K562 (cell line): Measurements from ENCODE around the gene CHCHD4. TPM values are rescaled to one million over a fixed set of nuclear protein-coding genes. Genes with fewer than 3 reads are reported as not detected.

Source experiments
- ATAC-seq: fragments of 200-7000 bp; cut with Tn5 transposase; 3 replicates; pipeline ENCODE4 v1.9.1; 2020; ENCODE audit warnings: moderate library complexity
- BruUV-seq: library from RNA; stranded (reverse); fragments of 400-500 nt; replicated peaks from 2 replicates; lab custom pipeline; 2021; lab: Mats Ljungman, UMichigan
- CTCF ChIA-PET: fragments of 300-600 bp; formaldehyde crosslinking; extraction: SDS; loops from one replicate; lab custom pipeline; 2021; ENCODE audit warnings: low intra/inter-chr PET ratio; lab: Yijun Ruan, JAX
- POLR2A ChIA-PET: fragments of 300-600, 350-650 bp; sonication (Branson Sonifier 250); formaldehyde crosslinking; extraction: SDS; loops from one replicate; lab custom pipeline; 2021; ENCODE audit warnings: antibody characterized with exemption, inconsistent platforms; lab: Yijun Ruan, JAX
- DNase-seq, 4 experiments: peaks; one replicate each; pipeline versions ENCODE4 v3.0.0 to v3.0.0-alpha.2; 2011 to 2018; ENCODE audit warnings: low spot score in 3 of 4, mixed read lengths in 3 of 4; ENCODE audit errors: extremely low read depth in 1 of 4
- FAIRE-seq: peaks from 2 replicates; lab custom pipeline; 2011; peaks lifted over from hg19 to GRCh38; lab: Jason Lieb, UNC
- H2AFZ ChIP-seq: 2 replicates; pipeline ENCODE4 v1.6.0; 2011; ENCODE audit warnings: low read depth, low read length, control low read depth, inconsistent platforms
- H3K27ac ChIP-seq: fragments of 200-600 bp; 3 replicates; pipeline ENCODE4 v1.8.0; 2011; ENCODE audit warnings: low read depth, mild to moderate bottlenecking, control low read depth, inconsistent platforms, low read length, moderate library complexity, mixed read lengths; ENCODE audit errors: extremely low read depth
- H3K27me3 ChIP-seq, 2 experiments: fragments of 300-600 bp in 1 of 2; 2 replicates in 1 of 2; 3 replicates in 1 of 2; pipeline versions ENCODE4 v1.6.0 to v1.8.0; 2011; ENCODE audit warnings: inconsistent platforms in 2 of 2, low read length in 2 of 2, mild to moderate bottlenecking in 1 of 2, mixed read lengths in 1 of 2, moderate library complexity in 1 of 2; ENCODE audit not compliant: control insufficient read depth in 2 of 2, insufficient read depth in 2 of 2
- H3K36me3 ChIP-seq: fragments of 300-600 bp; 3 replicates; pipeline ENCODE4 v1.8.0; 2011; ENCODE audit warnings: mild to moderate bottlenecking, low read length, inconsistent platforms; ENCODE audit not compliant: control insufficient read depth, insufficient read depth
- H3K4me1 ChIP-seq, 2 experiments: fragments of 200-600 bp in 1 of 2; replicated peaks in 1 of 2; 2 replicates in 1 of 2; 3 replicates in 1 of 2; pipeline versions ENCODE4 v1.5.1 to v1.8.0; 2011; ENCODE audit warnings: inconsistent platforms in 2 of 2, low read length in 2 of 2, mild to moderate bottlenecking in 1 of 2, mixed read lengths in 1 of 2, moderate library complexity in 1 of 2; ENCODE audit not compliant: control insufficient read depth in 2 of 2, insufficient read depth in 2 of 2
- H3K4me2 ChIP-seq: 2 replicates; pipeline ENCODE4 v1.6.1; 2011; ENCODE audit warnings: low read length, control low read depth, inconsistent platforms, mixed read lengths; ENCODE audit not compliant: insufficient read depth
- H3K4me3 ChIP-seq: fragments of 200-600 bp; sonication (generic), shearing (Covaris generic); 2 replicates; pipeline ENCODE4 v1.5.1; 2016; ENCODE audit warnings: control low read depth, inconsistent platforms
- H3K79me2 ChIP-seq: fragments of 200-600 bp; 3 replicates; pipeline ENCODE4 v1.8.0; 2011; ENCODE audit warnings: low read length, inconsistent platforms; ENCODE audit not compliant: control insufficient read depth, insufficient read depth
- H3K9ac ChIP-seq, 2 experiments: 2 replicates each; pipeline versions ENCODE4 v1.6.0 to v1.6.1; 2011; ENCODE audit warnings: low read depth in 2 of 2, low read length in 2 of 2, control low read depth in 1 of 2, inconsistent platforms in 1 of 2, mild to moderate bottlenecking in 1 of 2, mixed read lengths in 1 of 2; ENCODE audit not compliant: insufficient read depth in 1 of 2
- H3K9me1 ChIP-seq: one replicate; pipeline ENCODE4 v1.6.0; 2011; ENCODE audit warnings: inconsistent platforms, mild to moderate bottlenecking, low read length, moderate library complexity; ENCODE audit not compliant: control insufficient read depth, insufficient read depth
- H3K9me3 ChIP-seq: replicated peaks from 2 replicates; pipeline ENCODE4 v1.5.1; 2011; ENCODE audit warnings: low read depth, low read length, inconsistent platforms; ENCODE audit not compliant: control insufficient read depth, insufficient read depth
- H4K20me1 ChIP-seq: replicated peaks from 2 replicates; pipeline ENCODE4 v1.6.1; 2011; ENCODE audit warnings: low read length, inconsistent platforms, mixed read lengths; ENCODE audit not compliant: control insufficient read depth, insufficient read depth
- CEBPB ChIP-seq: fragments of 450-650 bp; IDR thresholded peaks from 2 replicates; pipeline ENCODE4 v1.6.1; 2016; ENCODE audit warnings: missing genetic modification characterization, missing compliant biosample characterization
- FOXA1 ChIP-seq: fragments of 450-650 bp; IDR thresholded peaks from 2 replicates; pipeline ENCODE4 v1.6.1; 2016; ENCODE audit warnings: mild to moderate bottlenecking, borderline replicate concordance
- GABPB1 ChIP-seq: sonication (generic); formaldehyde crosslinking; IDR thresholded peaks from 2 replicates; pipeline ENCODE4 v1.8.0; 2022; ENCODE audit warnings: mild to moderate bottlenecking, missing genetic modification reagents
- HDAC3 ChIP-seq: fragments of 450-650 bp; IDR thresholded peaks from 2 replicates; pipeline ENCODE4 v1.6.1; 2018; ENCODE audit warnings: borderline replicate concordance, mild to moderate bottlenecking, moderate library complexity; ENCODE audit not compliant: partially characterized antibody
- HNRNPL ChIP-seq: fragments of 200-400 bp; formaldehyde crosslinking; IDR thresholded peaks from 2 replicates; pipeline ENCODE4 v1.6.1; 2017; ENCODE audit warnings: low read depth, mild to moderate bottlenecking, low read length
- KDM2B ChIP-seq: fragments of 250-450 bp; sonication (Bioruptor Pico); IDR thresholded peaks from 2 replicates; pipeline ENCODE4 v1.8.0; 2021; ENCODE audit warnings: mild to moderate bottlenecking, moderate library complexity
- MYBL2 ChIP-seq, 2 experiments: fragments of 450-650 bp in 1 of 2; sonication (generic) in 1 of 2; formaldehyde crosslinking in 1 of 2; IDR thresholded peaks; 2 replicates each; pipeline versions ENCODE4 v1.6.1 to v1.8.1; 2017 to 2022; ENCODE audit warnings: borderline replicate concordance in 1 of 2, inconsistent platforms in 1 of 2, low read depth in 1 of 2, mild to moderate bottlenecking in 1 of 2, missing genetic modification reagents in 1 of 2, moderate library complexity in 1 of 2
- POLR2B ChIP-seq: fragments of 450-650 bp; IDR thresholded peaks from 2 replicates; pipeline ENCODE4 v1.6.1; 2018; ENCODE audit warnings: low read depth; ENCODE audit not compliant: partially characterized antibody
- PTBP1 ChIP-seq: fragments of 200-400 bp; formaldehyde crosslinking; IDR thresholded peaks from 2 replicates; pipeline ENCODE4 v1.6.1; 2017; ENCODE audit warnings: low read depth, low read length
- PTRF ChIP-seq: fragments of 450-650 bp; IDR thresholded peaks from 2 replicates; pipeline ENCODE4 v1.6.1; 2016; ENCODE audit warnings: mild to moderate bottlenecking, missing genetic modification characterization, missing compliant biosample characterization
- RBM14 ChIP-seq: fragments of 200-400 bp; formaldehyde crosslinking; IDR thresholded peaks from 2 replicates; pipeline ENCODE4 v1.6.1; 2018; ENCODE audit warnings: low read depth, mild to moderate bottlenecking, low read length, moderate library complexity, borderline replicate concordance; ENCODE audit not compliant: insufficient read depth
- SMAD2 ChIP-seq: fragments of 150-350 bp; IDR thresholded peaks from 2 replicates; pipeline ENCODE4 v1.6.1; 2014; ENCODE audit warnings: low read depth, mild to moderate bottlenecking, low read length
- ZC3H11A ChIP-seq: IDR thresholded peaks from 2 replicates; pipeline ENCODE4 v1.6.1; 2012; ENCODE audit warnings: low read depth, low read length, improper control_type of control experiment
- ZNF384 ChIP-seq: IDR thresholded peaks from 2 replicates; pipeline ENCODE4 v1.6.1; 2012; ENCODE audit warnings: low read depth, low read length, improper control_type of control experiment
- ZNF830 ChIP-seq: fragments of 250-450 bp; sonication (Bioruptor Pico); IDR thresholded peaks from 2 replicates; pipeline ENCODE4 v1.5.0; 2021; ENCODE audit warnings: mild to moderate bottlenecking
- WGBS: fragments of 100-300 bp; shearing (Covaris generic); methylation state at CpG from one replicate; pipeline ENCODE4 v1.1.6; 2016; ENCODE audit warnings: low coverage, mixed read lengths; ENCODE audit not compliant: insufficient coverage; ENCODE audit errors: missing lambda C conversion rate; 5-methylcytosine and 5-hydroxymethylcytosine counted together
- in situ Hi-C: fragments of 300-500 bp; cut with MboI; formaldehyde crosslinking; loops from 4 replicates; pipeline ENCODE4 v1.15.0; 2018; ENCODE audit warnings: inconsistent platforms, mixed read lengths
- intact Hi-C: fragments of 100-400 bp; cut with micrococcal nuclease; formaldehyde crosslinking; loops from 2 replicates; pipeline ENCODE4 v1.14.2; 2022
- polyA plus RNA-seq, 8 experiments: library from polyadenylated mRNA; depleted of rRNA in 4 of 8; stranded (reverse) in 5 of 8; unstranded in 3 of 8; fragments of >200 nt; fragmentation: Nextera tagmentation in 2 of 8; fragmentation: Illumina TruSeq in 1 of 8; extraction: Ambion mirVana in 2 of 8; extraction: Trizol in 1 of 8; gene quantifications; 2 replicates each; pipeline versions ENCODE4 v1.2.1 to v1.2.3, GENCODE V29; 2011 to 2014; ENCODE audit warnings: inconsistent platforms in 1 of 8, missing spikeins in 1 of 8
- total RNA-seq, 7 experiments: library from RNA; depleted of rRNA in 6 of 7; stranded (reverse); fragments of >200 nt in 6 of 7; fragmentation: Illumina TruSeq in 2 of 7; extraction: Trizol in 2 of 7; gene quantifications; 2 replicates each; pipeline versions ENCODE4 v1.2.1 to v1.2.3, GENCODE V29; 2011 to 2021; ENCODE audit warnings: low replicate concordance in 1 of 7
- TF ChIP-seq, protein P1 (sequence below): fragments of 250-450 bp; sonication (Bioruptor Pico); IDR thresholded peaks from 2 replicates; pipeline ENCODE4 v1.4.0; 2020; ENCODE audit warnings: mild to moderate bottlenecking
- TF ChIP-seq, protein P2 (sequence below): fragments of 450-650 bp; formaldehyde crosslinking; IDR thresholded peaks from 2 replicates; pipeline ENCODE4 v1.4.0; 2020; ENCODE audit warnings: mild to moderate bottlenecking

CHCHD4 gene
- total and polyA plus RNA-seq, 9 of the 15 experiments (the other 6 are each of a cell fraction or from before 2014, with no cell fraction given), result 55.4 to 225 (median 77.2) TPM

DNA sequence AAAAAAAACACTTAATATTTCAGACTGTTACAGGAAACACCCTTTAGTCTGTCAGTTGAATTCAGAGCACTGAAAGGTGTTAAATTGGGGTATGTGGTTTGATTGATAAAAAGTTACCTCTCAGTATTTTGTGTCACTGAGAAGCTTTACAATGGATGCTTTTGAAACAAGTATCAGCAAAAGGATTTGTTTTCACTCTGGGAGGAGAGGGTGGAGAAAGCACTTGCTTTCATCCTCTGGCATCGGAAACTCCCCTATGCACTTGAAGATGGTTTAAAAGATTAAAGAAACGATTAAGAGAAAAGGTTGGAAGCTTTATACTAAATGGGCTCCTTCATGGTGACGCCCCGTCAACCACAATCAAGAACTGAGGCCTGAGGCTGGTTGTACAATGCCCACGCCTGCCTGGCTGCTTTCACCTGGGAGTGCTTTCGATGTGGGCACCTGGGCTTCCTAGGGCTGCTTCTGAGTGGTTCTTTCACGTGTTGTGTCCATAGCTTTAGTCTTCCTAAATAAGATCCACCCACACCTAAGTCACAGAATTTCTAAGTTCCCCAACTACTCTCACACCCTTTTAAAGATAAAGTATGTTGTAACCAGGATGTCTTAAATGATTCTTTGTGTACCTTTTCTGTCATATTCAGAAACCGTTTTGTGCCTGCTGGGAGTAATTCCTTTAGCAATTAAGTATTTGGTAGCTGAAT, 18.0 kb upstream of the CHCHD4 start:
- intact Hi-C loops, result no loop called here

More for the DNA sequence above, 18.0 kb upstream of the CHCHD4 start:
- Histone ChIP-seq H3K79me2 (no peaks in the 10 kb centered on the region), H3K4me2 (no peak overlapping the region), H3K4me1 (peaks cover 13 to 14% of the 10 kb centered on the region in 2 experiments), H3K27me3 (no peaks in the 10 kb centered on the region), H3K4me3 (no peak overlapping the region), H3K9me3 (no peaks in the 10 kb centered on the region), H2AFZ (no peak overlapping the region), H3K36me3 (peaks cover 71% of the 10 kb centered on the region; the same call in 2 of the 3 replicates), H3K9ac (no peak overlapping the region), H4K20me1 (no peaks in the 10 kb centered on the region), H3K9me1 (no peaks in the 10 kb centered on the region), H3K27ac (no peak overlapping the region)
- CTCF ChIA-PET, result interaction anchor here (1.3 kb wide), 1 partner anchor 61 kb away, joined by 4 read pairs; no protein-coding TSS in a partner anchor
- no peak for DNase-seq
- BruUV-seq, result TSS peak; percentile 47
- TF ChIP-seq PTRF (tag) (no peak), ZC3H11A (no peak), POLR2B (no peak), RBM14 (no peak), GABPB1 (CRISPR knock-in tag) (no peak), MYBL2 (IDR thresholded peaks at IDR 0.05; ENCODE audit: low read depth) (no peak), MYBL2 (CRISPR knock-in tag; IDR thresholded peaks at IDR 0.05; ENCODE audit: borderline replicate concordance) (no peak), SMAD2 (no peak), ZNF384 (no peak), HNRNPL (no peak), PTBP1 (no peak), HDAC3 (no peak), ZNF830 (CRISPR knock-in tag) (no peak), FOXA1 (no peak), KDM2B (CRISPR knock-in tag) (no peak), CEBPB (tag) (no peak)
- TF ChIP-seq, protein P1, sequence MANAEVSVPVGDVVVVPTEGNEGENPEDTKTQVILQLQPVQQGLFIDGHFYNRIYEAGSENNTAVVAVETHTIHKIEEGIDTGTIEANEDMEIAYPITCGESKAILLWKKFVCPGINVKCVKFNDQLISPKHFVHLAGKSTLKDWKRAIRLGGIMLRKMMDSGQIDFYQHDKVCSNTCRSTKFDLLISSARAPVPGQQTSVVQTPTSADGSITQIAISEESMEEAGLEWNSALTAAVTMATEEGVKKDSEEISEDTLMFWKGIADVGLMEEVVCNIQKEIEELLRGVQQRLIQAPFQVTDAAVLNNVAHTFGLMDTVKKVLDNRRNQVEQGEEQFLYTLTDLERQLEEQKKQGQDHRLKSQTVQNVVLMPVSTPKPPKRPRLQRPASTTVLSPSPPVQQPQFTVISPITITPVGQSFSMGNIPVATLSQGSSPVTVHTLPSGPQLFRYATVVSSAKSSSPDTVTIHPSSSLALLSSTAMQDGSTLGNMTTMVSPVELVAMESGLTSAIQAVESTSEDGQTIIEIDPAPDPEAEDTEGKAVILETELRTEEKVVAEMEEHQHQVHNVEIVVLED (CRISPR knock-in tag), result no peak
- TF ChIP-seq, protein P2, sequence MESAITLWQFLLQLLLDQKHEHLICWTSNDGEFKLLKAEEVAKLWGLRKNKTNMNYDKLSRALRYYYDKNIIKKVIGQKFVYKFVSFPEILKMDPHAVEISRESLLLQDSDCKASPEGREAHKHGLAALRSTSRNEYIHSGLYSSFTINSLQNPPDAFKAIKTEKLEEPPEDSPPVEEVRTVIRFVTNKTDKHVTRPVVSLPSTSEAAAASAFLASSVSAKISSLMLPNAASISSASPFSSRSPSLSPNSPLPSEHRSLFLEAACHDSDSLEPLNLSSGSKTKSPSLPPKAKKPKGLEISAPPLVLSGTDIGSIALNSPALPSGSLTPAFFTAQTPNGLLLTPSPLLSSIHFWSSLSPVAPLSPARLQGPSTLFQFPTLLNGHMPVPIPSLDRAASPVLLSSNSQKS (CRISPR knock-in tag), result no peak
- POLR2A ChIA-PET, result interaction anchor here (0.5 to 1.6 kb wide), 4 partner anchors 10 to 31 kb away, joined by 3 to 6 read pairs (median 4); no protein-coding TSS in a partner anchor
- no peak for ATAC-seq
- WGBS, result 70% methylated on average over 8 of the region's 8 CpGs
- in situ Hi-C loops, result no loop called here
- no peak for FAIRE-seq
